ENCODE results near the gene RAB1B. TPM values are rescaled to one million over a fixed set of nuclear protein-coding genes. Genes with fewer than 3 reads are reported as not detected.
"Not testable (repeated sequence)": the region's sequence is repeated elsewhere in the genome, so short reads cannot be mapped to it uniquely, and the experiment has no call there.

Gene RAB1B
- total RNA-seq, 1 donor from 2014 or later: 79.5 TPM

DNA sequence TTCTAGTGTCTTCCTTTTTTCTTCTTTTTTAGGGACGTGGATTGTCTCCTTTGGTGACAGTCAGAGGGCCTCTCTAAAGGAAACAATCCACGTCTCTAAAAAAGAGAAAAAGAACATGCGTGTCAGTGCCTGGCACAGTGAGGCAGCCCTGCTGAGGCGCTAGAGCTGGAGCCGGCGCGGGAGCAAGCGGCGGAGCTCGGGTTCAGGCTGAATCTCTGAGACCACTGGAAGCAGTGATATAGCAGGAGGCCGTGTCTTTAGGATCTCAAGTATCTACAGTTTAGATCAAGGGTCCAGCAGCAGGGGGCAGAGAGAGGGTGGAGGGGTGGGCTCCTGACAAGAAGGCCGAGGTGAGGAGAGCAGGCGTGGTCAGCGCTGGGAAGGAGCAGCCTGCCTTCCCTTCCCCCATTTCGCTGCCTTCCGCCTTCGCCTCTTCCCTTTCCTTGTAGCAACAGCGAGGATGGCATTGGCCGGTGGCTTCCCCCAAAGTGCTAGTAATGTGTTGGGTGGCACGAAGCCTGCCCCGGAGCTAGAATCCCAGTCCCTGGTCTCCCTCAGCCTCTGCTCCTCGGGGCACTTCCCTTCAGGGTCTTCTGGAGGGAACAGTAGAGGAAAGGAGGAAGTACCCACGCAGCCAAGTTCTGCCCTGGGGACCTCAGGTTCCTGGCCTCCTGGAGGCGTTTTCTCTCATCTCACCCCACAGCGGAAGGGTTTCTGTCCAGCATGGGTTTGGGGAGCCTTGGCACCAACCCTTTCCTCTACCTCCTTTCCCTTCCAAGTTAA is 28.2 kb upstream of the RAB1B start:
- no peak for DNase-seq (ENCODE audit: low read depth, low spot score)

GRCh38 chr11:66240781-66241136 is 27.7 kb upstream of the RAB1B start:
- DNase-seq (ENCODE audit: low read depth, low spot score): no peak

GRCh38 chr11:66242095-66242765 is 26.2 kb upstream of the RAB1B start:
- no peak for DNase-seq (ENCODE audit: low read depth, low spot score)

GRCh38 chr11:66243782-66244535 is 24.5 kb upstream of the RAB1B start:
- DNase-seq (ENCODE audit: low read depth, low spot score): no peak

- DNase-seq (ENCODE audit: low read depth, low spot score): no peak
Measured at GRCh38 chr11:66247295-66247694, 21.1 kb upstream of the RAB1B start.

DNA sequence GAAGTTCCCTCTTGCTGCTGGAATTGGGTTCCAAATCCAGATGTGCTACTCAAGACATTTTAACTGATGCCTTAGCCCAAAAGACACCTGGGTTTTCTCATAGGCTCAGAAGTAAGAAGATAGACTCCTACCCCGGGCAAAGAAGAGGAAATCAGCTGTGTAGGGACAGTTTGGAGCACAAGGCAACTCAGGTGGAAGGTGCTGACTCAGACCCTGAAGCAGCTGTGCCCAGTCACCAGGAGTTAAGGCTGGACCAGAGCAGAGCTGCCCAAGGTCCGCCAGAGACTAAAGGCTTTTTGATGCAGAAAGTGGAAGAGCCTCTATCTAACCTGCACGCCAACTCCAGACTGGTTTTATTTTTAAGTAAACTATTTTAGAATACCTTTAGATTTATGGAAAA is 20.6 kb upstream of the RAB1B start:
- DNase-seq (ENCODE audit: low read depth, low spot score): no peak

- DNase-seq (ENCODE audit: low read depth, low spot score): no peak
Measured at GRCh38 chr11:66248903-66249302, 19.5 kb upstream of the RAB1B start.

DNA sequence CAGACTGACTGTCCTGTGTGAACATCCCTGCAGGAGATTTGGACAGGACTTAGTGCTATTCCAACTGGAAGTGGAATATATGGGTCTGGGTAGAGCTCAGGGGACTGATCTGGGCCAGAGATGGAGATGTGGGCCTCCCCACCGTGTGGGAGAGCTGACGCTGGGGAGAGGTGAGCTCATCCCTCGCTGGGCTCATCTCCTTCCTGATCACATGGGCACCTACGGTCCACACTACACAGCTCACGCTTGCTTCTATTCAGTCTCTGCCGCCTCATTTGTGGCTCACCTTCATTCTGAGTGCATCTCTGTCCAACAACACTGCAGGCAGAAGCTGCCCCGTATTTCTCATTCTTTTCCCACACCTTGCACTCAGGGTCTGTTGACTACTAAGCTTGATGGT is 16.6 kb upstream of the RAB1B start:
- DNase-seq (ENCODE audit: low read depth, low spot score): no peak

- not testable (repeated sequence) for DNase-seq (ENCODE audit: low read depth, low spot score)
Measured at GRCh38 chr11:66253081-66253480, 15.4 kb upstream of the RAB1B start.

- DNase-seq (ENCODE audit: low read depth, low spot score): no peak
Measured at GRCh38 chr11:66258473-66258893, 10.0 kb upstream of the RAB1B start.

DNA sequence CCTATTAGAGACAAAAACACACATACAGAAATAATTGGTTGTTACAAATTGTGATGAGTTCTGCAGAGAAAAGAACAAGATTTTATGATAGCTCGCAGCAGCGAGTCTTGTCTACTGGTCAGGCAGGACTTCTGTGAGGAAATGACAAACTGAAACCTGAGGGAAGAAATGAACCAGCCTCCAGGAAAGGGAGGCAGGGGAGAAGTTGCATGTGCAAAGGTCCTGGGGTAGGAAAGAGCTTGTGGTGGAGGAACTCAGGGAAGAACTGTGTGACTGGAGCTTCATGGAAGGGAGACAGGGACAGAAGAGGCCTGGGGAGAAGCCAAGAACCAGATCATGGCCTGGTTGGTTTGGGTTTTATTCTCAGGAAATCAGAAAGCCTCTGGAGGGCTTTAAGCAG is 9.2 kb upstream of the RAB1B start:
- DNase-seq (ENCODE audit: low read depth, low spot score): no peak

DNA sequence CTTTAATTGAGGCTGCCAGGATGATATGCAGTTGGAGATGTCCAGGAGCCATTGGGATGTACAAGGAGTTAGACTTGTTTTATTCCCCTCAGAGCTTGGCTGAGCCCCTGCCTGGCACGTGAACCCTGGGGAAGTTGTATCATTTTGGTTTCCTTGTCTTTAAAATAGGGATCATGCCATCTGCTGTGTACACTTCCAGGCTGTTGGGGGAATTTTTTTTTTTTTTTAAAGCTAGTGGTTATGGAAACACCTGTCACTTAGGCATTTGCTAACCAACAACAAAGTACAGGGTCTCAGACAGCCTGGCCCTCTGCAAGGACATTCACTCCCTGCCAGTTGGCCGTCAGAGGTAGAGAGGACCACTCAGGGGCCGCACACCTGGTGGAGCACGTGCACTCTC is 8.5 kb upstream of the RAB1B start:
- no peak for DNase-seq (ENCODE audit: low read depth, low spot score)

DNA sequence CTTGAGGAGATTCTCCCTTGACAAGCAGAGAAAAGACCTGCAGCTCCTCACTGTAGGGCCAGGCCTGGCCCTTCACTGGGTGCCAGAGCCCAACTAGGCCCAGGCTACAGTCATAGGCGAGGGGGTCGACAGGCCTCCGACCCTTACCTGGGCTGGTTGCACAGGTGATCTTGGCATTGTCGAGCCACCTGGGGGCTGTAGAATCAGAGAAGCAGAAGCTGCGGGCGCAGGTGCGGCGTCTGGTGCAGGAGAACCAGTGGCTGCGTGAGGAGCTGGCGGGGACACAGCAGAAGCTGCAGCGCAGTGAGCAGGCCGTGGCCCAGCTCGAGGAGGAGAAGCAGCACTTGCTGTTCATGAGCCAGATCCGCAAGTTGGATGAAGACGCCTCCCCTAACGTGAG is 6.9 kb upstream of the RAB1B start:
- DNase-seq (ENCODE audit: low read depth, low spot score): no peak

- DNase-seq (ENCODE audit: low read depth, low spot score): no peak
Measured at GRCh38 chr11:66262191-66262590, 6.2 kb upstream of the RAB1B start.

GRCh38 chr11:66262696-66263095 is 5.7 kb upstream of the RAB1B start:
- no peak for DNase-seq (ENCODE audit: low read depth, low spot score)

DNA sequence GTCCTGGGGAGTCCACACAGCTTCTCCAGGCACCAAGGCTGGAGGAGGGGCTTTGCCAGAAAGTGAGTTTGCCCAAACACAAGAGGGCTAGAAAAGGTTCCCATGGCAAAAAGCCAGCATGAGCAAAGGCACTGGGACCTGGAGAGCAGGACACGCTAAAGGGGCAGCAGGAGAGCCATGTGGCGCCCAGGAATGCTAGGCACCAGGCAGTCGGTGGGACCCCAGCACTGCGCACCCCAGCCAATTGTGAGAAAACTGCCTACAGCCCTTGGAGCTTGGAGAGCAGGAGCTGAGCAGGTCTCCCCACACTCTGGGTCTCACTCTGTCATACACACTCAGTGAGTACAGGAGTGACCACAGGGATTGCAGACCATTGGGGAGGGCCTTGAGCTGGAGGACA is 5.2 kb upstream of the RAB1B start:
- no peak for DNase-seq (ENCODE audit: low read depth, low spot score)

- DNase-seq (ENCODE audit: low read depth, low spot score): no peak
Measured at GRCh38 chr11:66263785-66264184, 4.7 kb upstream of the RAB1B start.

- DNase-seq (ENCODE audit: low read depth, low spot score): no peak
Measured at GRCh38 chr11:66264383-66264782, 4.1 kb upstream of the RAB1B start.

- DNase-seq (ENCODE audit: low read depth, low spot score): no peak
Measured at GRCh38 chr11:66264914-66265313, 3.5 kb upstream of the RAB1B start.

DNA sequence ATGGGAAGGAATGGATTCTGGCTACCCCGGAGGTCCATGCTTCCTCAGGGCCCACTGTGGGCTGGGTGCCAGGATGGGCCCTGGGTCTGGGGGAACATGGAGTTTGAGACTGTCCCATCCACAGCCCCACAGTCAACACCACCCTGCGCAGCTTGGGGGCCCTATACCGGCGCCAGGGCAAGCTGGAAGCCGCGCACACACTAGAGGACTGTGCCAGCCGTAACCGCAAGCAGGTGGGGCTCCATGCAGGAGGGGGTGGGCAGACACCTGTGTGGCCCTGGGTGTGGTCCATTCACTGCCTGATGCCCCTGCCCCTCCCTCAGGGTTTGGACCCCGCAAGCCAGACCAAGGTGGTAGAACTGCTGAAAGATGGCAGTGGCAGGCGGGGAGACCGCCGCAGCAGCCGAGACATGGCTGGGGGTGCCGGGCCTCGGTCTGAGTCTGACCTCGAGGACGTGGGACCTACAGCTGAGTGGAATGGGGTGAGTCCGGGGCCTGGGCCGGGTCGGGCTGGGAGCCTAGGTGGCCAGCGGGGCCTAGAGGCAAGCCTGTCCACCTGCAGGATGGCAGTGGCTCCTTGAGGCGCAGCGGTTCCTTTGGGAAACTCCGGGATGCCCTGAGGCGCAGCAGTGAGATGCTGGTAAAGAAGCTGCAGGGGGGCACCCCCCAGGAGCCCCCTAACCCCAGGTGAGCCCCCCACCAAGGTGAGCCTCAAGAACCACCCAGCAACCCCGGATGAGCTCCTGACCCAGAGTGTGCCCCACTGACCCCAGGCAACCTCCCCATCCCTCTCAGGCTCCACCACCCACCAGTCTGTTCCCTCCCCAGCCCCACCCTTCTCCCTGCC is 2.7 kb upstream of the RAB1B start:
- no peak for DNase-seq (ENCODE audit: low read depth, low spot score)

- DNase-seq (ENCODE audit: low read depth, low spot score): no peak
Measured at GRCh38 chr11:66266378-66267038, 1.9 kb upstream of the RAB1B start.
